Ishikawa (cell line): ENCODE data around the gene PCDHGA8.

Experiments used
- CEBPB ChIP-seq: IDR thresholded peaks from 2 replicates; pipeline ENCODE4 v1.6.1; 2012
- EGR1 ChIP-seq: IDR thresholded peaks from 2 replicates; pipeline ENCODE4 v1.6.1; 2012
- EP300 ChIP-seq: IDR thresholded peaks from 2 replicates; pipeline ENCODE4 v1.6.1; 2012; ENCODE audit warnings: borderline replicate concordance
- RAD21 ChIP-seq: IDR thresholded peaks from 2 replicates; pipeline ENCODE4 v1.6.1; 2012; ENCODE audit warnings: low read depth
- TAF1 ChIP-seq: IDR thresholded peaks from 2 replicates; pipeline ENCODE4 v1.6.1; 2012; ENCODE audit warnings: low read depth, mild to moderate bottlenecking
- TCF12 ChIP-seq: IDR thresholded peaks from 2 replicates; pipeline ENCODE4 v1.6.1; 2012; ENCODE audit warnings: low read depth
- TEAD4 ChIP-seq: IDR thresholded peaks from 2 replicates; pipeline ENCODE4 v1.6.1; 2012
- YY1 ChIP-seq: IDR thresholded peaks from 2 replicates; pipeline ENCODE4 v1.6.1; 2012; ENCODE audit warnings: low read depth
- ZBTB7A ChIP-seq: IDR thresholded peaks from 2 replicates; pipeline ENCODE4 v1.6.1; 2012; ENCODE audit warnings: low read depth
- TF ChIP-seq, protein P1 (sequence below): IDR thresholded peaks from 2 replicates; pipeline ENCODE4 v1.6.1; 2012
- TF ChIP-seq, protein P2 (sequence below): IDR thresholded peaks from 2 replicates; pipeline ENCODE4 v1.6.1; 2012

DNA sequence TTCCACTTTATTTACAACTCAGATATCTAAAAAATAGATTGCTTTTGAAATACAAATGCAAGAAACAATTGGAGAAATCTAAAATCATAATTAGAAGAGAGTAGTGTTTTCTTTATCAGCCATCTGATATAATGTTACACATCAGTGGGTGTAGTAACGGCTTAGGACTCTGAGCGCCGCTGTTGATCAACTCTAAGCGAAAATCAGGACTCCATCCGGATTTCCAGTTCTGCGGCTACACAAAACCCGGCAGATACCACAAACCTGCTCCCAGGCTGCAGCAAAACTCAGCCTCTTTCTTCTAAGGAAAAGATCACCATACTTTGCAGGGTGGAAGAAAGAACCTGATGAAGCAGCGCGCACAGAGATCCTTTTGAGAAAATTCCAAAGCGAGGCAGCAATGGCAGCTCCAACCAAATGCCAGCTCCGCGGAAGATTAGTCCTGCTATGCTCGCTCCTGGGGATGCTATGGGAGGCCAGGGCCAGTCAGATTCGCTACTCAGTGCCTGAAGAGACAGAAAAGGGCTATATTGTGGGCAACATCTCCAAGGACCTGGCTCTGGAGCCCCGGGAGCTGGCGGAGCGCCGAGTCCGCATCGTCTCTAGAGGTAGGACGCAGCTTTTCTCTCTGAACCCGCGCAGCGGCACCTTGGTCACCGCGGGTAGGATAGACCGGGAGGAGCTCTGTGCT is 10.3 kb downstream of the PCDHGA8 start, which contains the start of gene PCDHGA9:
- TF ChIP-seq RAD21: peak; percentile 50
- TF ChIP-seq TAF1: no peak
- TF ChIP-seq TEAD4: no peak
- TF ChIP-seq, protein P1, sequence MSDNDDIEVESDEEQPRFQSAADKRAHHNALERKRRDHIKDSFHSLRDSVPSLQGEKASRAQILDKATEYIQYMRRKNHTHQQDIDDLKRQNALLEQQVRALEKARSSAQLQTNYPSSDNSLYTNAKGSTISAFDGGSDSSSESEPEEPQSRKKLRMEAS: no peak
- no peak for TF ChIP-seq YY1
- no peak for TF ChIP-seq EP300
- TF ChIP-seq CEBPB: no peak
- no peak for TF ChIP-seq EGR1
- TF ChIP-seq, protein P2, sequence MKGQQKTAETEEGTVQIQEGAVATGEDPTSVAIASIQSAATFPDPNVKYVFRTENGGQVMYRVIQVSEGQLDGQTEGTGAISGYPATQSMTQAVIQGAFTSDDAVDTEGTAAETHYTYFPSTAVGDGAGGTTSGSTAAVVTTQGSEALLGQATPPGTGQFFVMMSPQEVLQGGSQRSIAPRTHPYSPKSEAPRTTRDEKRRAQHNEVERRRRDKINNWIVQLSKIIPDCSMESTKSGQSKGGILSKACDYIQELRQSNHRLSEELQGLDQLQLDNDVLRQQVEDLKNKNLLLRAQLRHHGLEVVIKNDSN: no peak
- TF ChIP-seq TCF12: no peak
- TF ChIP-seq ZBTB7A: no peak
